ENCODE results near the gene WDR88. TPM values are rescaled to one million over a fixed set of nuclear protein-coding genes. Genes with fewer than 3 reads are reported as not detected.
"Not testable (repeated sequence)": the region's sequence is repeated elsewhere in the genome, so short reads cannot be mapped to it uniquely, and the experiment has no call there.

WDR88 gene
- polyA plus RNA-seq, 12 donors = 0.34 to 1.2 (median 0.86) TPM; not detected in 2

GRCh38 chr19:33196446-33197193, 64.7 kb downstream of the WDR88 start:
- DNase-seq = no peak

DNA sequence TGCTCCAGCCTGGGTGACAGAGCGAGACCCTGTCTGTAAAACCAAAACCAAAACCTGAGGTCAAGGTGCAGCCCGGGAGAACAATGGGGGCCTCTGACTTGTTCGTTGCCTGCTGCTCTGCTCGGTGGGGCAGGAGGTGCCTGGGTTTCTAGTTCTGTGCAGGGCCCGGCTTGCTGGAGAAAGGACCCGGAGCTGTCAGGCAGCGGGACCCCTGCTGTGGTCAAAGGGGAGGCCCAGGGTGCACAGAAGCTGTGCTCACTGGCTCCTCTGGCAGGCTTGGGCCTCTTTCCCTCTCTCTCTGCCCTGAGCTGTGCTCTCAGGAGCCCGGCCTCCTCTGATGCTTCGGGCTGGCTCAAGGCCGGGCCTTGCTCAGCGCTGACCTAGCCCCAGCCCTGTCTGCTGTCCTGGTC, 65.7 kb downstream of the WDR88 start:
- no peak for DNase-seq

DNA sequence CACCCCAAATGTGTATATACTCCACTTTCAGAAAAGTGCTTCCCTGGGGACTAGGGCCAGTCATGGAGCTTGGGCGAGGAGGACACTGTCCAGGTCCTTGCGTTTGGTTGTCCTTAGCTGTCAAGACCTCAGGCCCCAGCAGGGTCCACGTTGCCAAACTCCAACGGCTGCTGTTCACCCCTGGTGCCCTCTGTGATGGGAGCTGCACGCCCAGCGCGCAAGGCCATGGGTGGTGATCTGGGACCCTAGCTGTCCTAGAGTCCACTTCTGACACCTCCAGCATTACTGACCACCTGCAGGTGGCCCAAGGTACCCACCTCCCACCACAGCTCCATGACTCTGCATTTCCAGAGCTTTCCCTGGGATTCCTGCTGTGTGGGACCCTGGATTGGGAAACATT, 66.3 kb downstream of the WDR88 start:
- no peak for DNase-seq

DNA sequence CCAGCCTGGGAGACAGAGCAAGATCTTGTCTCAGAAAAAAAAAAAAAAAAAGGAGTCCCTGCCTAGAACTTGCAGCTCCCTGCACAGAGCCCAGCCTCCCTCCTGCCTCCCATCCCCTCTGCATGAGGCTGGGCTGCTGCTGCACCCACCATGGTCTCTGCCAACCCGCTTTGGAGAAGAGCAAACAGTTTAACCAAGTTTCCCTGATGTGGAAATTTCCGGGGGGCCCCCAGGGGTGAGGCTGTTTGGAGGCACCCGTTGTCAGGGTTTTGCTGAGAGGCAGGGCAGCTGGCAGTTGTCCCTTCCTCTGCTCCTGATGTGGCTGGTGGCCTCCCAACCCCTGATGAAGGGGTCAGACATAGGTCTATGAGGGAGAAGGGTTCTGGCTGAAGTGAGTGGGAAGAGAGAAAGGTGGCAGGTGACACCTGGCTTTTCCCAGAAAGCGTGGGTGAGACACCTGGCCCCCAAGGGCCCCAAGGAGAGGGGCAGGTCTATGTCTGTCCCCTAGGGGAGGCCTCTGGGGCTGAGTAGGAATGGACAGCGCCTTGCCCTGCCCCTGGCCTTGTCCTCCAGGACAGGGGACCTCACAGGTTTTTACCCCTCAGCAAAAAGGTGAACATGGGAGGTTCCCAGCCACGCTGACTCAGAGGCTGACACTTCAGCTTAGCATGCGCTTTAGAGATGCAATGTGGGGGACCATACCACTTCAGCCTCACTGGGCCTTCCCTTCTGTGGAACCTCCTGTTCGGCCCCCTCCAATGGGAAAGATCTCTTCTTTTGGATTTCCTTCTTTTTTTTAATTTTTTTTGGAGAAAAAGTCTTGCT, 67.7 kb downstream of the WDR88 start:
- DNase-seq = no peak

GRCh38 chr19:33201473-33201872, 69.6 kb downstream of the WDR88 start:
- DNase-seq = no peak

DNA sequence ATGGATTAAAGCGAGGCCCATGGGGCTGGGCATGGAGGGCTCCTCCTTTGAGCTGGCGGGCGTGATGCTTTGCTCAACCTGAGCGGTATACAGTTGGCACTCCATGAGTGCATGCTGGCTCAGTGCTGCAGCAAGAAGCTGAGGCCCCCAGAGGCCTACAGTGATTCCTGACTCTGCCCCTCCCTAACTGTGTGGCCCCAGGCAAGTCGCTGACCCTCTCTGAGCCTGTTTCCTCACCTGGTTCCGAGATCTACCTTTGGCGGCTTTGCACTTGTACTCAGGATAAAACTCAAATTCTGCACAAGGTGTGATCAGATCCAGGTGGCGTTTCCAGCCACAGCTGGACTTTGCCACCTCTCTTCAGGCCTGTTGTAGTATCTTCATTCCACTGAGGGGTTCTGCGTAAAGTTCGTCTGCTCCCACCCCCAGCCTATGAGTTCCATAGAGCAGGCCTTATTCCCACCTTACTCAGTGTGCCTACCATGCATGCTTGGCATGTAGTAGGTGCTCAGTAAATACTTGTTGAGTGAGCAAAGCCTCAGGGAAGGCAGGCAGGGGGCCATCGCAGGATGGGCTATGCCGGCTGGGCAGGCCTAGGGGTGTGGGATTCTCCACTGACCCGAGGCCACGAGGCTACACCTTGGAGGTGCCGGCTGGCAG, 70.1 kb downstream of the WDR88 start:
- no peak for DNase-seq

DNA sequence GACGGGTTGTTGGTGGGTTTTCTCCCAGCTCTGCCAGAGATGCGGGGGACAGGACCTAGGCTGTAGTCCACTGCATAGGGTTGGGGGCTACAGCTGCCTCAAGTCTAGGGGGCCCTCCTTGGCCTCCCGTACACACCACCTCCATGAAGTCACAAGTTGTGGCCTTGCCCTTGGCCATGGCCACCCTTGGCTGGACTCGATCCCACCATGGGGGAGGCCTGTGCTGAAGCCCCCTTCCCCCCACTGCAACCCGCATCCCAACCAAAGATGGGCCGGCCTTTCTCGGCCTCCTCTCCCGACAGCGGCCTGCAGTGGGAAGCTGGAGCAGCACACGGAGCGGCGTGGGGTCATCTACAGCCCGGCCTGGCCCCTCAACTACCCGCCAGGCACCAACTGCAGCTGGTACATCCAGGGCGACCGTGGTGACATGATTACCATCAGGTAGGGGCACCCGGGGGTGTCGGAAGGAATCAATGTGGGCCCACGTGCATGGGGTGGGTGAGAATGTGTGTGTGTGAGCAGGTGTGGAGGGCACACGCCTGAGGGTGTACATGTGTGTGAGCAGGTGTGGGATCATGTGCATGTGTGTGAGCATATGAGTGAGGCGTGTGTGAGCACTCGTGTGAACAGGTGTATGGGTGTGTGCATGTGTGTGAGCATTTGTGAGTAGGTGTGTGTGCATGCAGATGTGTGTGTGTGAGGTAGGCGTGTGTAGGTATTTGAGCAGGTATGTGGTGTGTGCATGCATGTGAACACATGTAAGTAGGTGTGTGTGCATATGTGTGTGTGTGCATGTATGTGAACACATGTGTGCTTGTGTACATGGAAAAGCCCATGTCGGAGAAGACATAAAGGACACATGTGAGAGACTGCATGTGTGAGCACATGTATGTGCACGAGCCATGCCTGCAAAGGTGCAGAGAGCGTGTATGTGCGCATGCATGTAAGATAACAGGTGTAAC, 70.9 kb downstream of the WDR88 start:
- DNase-seq = no peak

DNA sequence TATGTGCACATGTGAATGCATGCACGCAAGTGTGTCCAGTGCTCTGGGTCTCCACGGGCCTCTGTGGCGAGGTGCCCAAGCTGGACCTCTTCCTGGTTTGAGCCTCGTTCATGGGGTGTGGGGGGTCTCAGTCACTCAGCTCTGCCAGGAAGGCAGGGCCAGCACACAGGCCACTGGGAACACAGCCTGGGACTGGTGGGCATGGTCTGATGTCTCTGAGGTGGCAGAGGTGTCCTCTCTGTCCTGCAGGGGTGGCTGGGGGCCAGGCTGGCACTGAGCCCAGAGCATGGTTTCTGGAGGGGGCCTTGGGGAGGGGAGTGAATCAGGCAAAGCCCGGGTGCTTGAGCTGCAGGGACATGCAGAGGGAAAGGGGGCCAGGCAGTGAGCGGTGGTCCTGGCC, 71.6 kb downstream of the WDR88 start:
- DNase-seq = no peak

DNA sequence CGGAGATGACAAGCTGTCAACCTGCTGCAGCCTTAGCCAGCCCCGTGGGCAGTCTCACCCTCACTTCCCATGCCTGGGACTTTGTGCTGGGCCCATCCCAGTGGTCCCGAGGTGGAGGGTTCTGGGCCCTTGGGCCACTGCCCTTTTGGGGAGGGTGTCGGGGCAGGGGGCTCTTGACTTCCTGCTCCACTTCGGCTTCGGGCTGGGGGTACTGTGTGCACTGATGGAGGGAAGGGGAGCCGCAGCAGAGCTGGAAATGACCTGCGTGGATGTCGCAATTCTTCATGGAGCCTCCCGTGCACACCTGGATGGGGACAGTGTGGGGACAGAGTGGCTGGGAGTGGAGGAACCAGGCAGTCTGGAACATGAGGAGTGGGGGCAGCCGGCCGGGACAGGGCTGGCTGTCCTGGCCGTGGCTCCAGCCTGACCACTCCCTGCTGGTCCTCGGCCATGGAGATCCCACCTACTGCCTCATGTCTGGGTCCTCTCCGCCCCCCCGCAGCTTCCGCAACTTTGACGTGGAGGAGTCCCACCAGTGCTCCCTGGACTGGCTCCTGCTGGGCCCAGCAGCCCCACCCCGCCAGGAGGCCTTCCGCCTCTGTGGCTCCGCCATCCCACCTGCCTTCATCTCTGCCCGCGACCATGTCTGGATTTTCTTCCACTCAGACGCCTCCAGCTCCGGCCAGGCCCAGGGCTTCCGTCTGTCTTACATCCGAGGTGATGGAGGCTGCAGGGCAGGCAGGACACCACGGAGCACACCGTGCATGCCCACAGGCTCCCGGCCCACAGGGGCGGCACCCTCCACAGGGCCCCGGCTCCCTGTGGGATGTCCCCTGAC, 72.4 kb downstream of the WDR88 start:
- no peak for DNase-seq

- DNase-seq = no peak
Measured at GRCh38 chr19:33205110-33205509, 73.2 kb downstream of the WDR88 start.

GRCh38 chr19:33205531-33206260, 73.8 kb downstream of the WDR88 start:
- DNase-seq = no peak

DNA sequence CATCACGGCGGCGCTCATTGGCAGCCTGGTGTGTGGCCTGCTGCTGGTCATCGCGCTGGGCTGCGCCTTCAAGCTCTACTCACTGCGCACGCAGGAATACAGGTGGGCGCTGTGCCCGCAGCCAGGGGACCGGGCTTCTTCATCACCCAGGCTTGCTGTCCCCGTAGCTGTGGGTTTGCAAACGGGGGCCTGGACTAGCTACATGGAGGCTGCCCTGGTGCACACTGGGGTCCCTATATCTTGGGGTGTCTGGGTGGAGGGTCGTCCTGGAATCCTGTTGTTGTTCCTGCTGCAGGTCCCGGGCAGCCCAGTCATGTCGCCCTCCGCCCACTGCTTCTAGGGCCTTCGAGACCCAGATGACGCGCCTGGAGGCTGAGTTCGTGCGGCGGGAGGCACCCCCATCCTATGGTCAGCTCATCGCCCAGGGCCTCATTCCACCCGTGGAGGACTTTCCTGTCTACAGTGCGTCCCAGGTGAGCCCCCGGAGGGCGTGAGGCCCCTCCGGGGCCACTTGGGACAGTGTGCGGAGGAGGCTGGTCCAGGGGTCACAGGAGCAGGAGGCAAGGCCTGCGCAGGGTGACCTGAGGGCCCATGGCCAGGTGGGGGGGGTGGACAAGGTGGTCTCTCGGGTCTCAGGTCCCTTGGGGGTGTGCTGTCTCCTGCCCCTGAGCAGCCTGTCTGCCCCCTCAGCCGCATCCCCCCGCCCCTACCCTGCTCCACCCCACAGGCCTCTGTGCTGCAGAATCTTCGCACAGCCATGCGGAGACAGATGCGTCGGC, 74.5 kb downstream of the WDR88 start:
- DNase-seq = no peak

GRCh38 chr19:33207040-33207620, 75.2 kb downstream of the WDR88 start:
- DNase-seq = no peak

GRCh38 chr19:33207903-33208302, 76.0 kb downstream of the WDR88 start:
- no peak for DNase-seq

DNA sequence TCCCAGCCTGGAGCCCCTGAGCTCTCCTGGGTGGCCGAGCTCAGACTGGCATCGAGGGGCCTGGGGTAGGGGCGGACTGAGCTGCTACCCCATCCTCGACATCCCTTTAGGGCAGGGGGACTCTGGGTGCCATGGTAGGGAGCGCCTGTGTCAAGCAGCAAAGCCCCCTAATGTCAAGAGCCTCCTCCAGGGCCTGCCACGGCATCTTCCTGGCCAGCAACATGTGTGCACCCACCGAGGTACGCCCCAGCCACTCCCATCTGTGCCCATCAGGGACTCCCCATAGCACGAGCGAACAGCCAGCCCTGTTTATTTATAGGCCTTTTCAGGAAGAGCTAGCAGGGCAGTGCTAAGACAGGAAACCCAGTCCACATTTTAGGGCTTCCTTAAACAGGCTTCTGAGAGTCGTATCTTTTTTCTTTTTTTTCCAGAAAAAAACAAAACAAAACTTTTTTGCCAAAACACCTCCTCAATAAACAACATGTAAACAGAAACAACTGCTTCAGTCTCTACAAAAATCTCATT, 76.5 kb downstream of the WDR88 start:
- DNase-seq = no peak

DNA sequence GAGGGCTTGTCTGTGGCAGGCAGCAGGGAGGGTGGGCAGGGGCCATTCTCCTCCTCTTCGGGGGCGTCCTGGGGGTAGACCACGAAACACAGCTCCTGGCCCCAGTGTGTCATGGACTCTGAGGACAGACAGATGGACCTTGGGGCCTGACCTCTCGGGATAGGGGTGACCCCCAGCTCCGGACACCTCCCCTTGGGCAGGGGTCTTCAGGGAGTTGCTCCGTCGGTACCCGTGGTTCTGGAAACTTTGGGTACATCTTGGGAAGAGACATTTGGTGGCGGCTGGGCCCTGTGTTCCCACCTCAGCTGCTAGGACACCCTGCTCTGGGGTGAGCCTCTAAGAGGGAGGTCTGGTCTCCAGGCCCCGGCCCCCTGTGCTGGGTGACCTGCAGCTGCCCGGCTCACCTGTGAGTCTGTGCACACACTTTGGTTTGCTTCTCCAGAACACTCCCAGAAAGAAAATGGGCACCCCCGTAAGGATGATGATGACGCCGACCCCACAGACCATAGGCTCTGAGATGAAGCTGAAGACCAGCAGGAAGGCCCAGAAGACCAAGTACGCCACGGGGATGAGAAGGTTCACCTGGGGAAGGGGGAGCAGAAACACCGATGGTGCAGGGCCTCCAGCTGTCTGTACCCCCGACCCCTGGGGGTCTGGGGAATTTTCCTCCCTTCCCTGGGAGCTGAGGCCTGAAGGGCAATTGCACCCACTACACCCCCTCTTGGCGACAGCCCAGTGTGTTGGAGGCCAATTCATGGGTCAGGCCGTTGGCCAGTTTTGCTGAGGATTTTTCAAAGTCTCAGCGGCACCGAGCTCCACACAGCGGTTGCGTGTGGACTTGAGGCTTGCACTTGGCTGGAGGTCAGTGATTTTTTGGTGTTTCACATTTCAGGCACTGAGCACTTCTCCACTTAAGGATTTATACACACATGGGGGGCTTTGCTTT, 77.3 kb downstream of the WDR88 start:
- peak; percentile 55 for DNase-seq

GRCh38 chr19:33209850-33210230, 77.9 kb downstream of the WDR88 start:
- DNase-seq = not testable (repeated sequence)

Measured in muscle of arm (tissue), 12 donors.